K562 (cell line): Measurements from ENCODE around the gene JAKMIP1. TPM values are rescaled to one million over a fixed set of nuclear protein-coding genes. Genes with fewer than 3 reads are reported as not detected.

Experiments used
- ATAC-seq: fragments of 200-7000 bp; cut with Tn5 transposase; 3 replicates; pipeline ENCODE4 v1.9.1; 2020; ENCODE audit warnings: moderate library complexity
- BruUV-seq: library from RNA; stranded (reverse); fragments of 400-500 nt; replicated peaks from 2 replicates; lab custom pipeline; 2021; lab: Mats Ljungman, UMichigan
- CTCF ChIA-PET: fragments of 300-600 bp; formaldehyde crosslinking; extraction: SDS; loops from one replicate; lab custom pipeline; 2021; ENCODE audit warnings: low intra/inter-chr PET ratio; lab: Yijun Ruan, JAX
- POLR2A ChIA-PET: fragments of 300-600, 350-650 bp; sonication (Branson Sonifier 250); formaldehyde crosslinking; extraction: SDS; loops from one replicate; lab custom pipeline; 2021; ENCODE audit warnings: antibody characterized with exemption, inconsistent platforms; lab: Yijun Ruan, JAX
- DNase-seq, 4 experiments: peaks; one replicate each; pipeline versions ENCODE4 v3.0.0 to v3.0.0-alpha.2; 2011 to 2018; ENCODE audit warnings: low spot score in 3 of 4, mixed read lengths in 3 of 4; ENCODE audit errors: extremely low read depth in 1 of 4
- FAIRE-seq: peaks from 2 replicates; lab custom pipeline; 2011; peaks lifted over from hg19 to GRCh38; lab: Jason Lieb, UNC
- H2AFZ ChIP-seq: 2 replicates; pipeline ENCODE4 v1.6.0; 2011; ENCODE audit warnings: low read depth, low read length, control low read depth, inconsistent platforms
- H3K27ac ChIP-seq: fragments of 200-600 bp; 3 replicates; pipeline ENCODE4 v1.8.0; 2011; ENCODE audit warnings: low read depth, mild to moderate bottlenecking, control low read depth, inconsistent platforms, low read length, moderate library complexity, mixed read lengths; ENCODE audit errors: extremely low read depth
- H3K27me3 ChIP-seq, 2 experiments: fragments of 300-600 bp in 1 of 2; 2 replicates in 1 of 2; 3 replicates in 1 of 2; pipeline versions ENCODE4 v1.6.0 to v1.8.0; 2011; ENCODE audit warnings: inconsistent platforms in 2 of 2, low read length in 2 of 2, mild to moderate bottlenecking in 1 of 2, mixed read lengths in 1 of 2, moderate library complexity in 1 of 2; ENCODE audit not compliant: control insufficient read depth in 2 of 2, insufficient read depth in 2 of 2
- H3K36me3 ChIP-seq: fragments of 300-600 bp; 3 replicates; pipeline ENCODE4 v1.8.0; 2011; ENCODE audit warnings: mild to moderate bottlenecking, low read length, inconsistent platforms; ENCODE audit not compliant: control insufficient read depth, insufficient read depth
- H3K4me1 ChIP-seq, 2 experiments: fragments of 200-600 bp in 1 of 2; replicated peaks in 1 of 2; 2 replicates in 1 of 2; 3 replicates in 1 of 2; pipeline versions ENCODE4 v1.5.1 to v1.8.0; 2011; ENCODE audit warnings: inconsistent platforms in 2 of 2, low read length in 2 of 2, mild to moderate bottlenecking in 1 of 2, mixed read lengths in 1 of 2, moderate library complexity in 1 of 2; ENCODE audit not compliant: control insufficient read depth in 2 of 2, insufficient read depth in 2 of 2
- H3K4me2 ChIP-seq: 2 replicates; pipeline ENCODE4 v1.6.1; 2011; ENCODE audit warnings: low read length, control low read depth, inconsistent platforms, mixed read lengths; ENCODE audit not compliant: insufficient read depth
- H3K4me3 ChIP-seq: fragments of 200-600 bp; sonication (generic), shearing (Covaris generic); 2 replicates; pipeline ENCODE4 v1.5.1; 2016; ENCODE audit warnings: control low read depth, inconsistent platforms
- H3K79me2 ChIP-seq: fragments of 200-600 bp; 3 replicates; pipeline ENCODE4 v1.8.0; 2011; ENCODE audit warnings: low read length, inconsistent platforms; ENCODE audit not compliant: control insufficient read depth, insufficient read depth
- H3K9ac ChIP-seq, 2 experiments: 2 replicates each; pipeline versions ENCODE4 v1.6.0 to v1.6.1; 2011; ENCODE audit warnings: low read depth in 2 of 2, low read length in 2 of 2, control low read depth in 1 of 2, inconsistent platforms in 1 of 2, mild to moderate bottlenecking in 1 of 2, mixed read lengths in 1 of 2; ENCODE audit not compliant: insufficient read depth in 1 of 2
- H3K9me1 ChIP-seq: one replicate; pipeline ENCODE4 v1.6.0; 2011; ENCODE audit warnings: inconsistent platforms, mild to moderate bottlenecking, low read length, moderate library complexity; ENCODE audit not compliant: control insufficient read depth, insufficient read depth
- H3K9me3 ChIP-seq: replicated peaks from 2 replicates; pipeline ENCODE4 v1.5.1; 2011; ENCODE audit warnings: low read depth, low read length, inconsistent platforms; ENCODE audit not compliant: control insufficient read depth, insufficient read depth
- H4K20me1 ChIP-seq: replicated peaks from 2 replicates; pipeline ENCODE4 v1.6.1; 2011; ENCODE audit warnings: low read length, inconsistent platforms, mixed read lengths; ENCODE audit not compliant: control insufficient read depth, insufficient read depth
- ELF4 ChIP-seq: fragments of 450-650 bp; formaldehyde crosslinking; IDR thresholded peaks from 2 replicates; pipeline ENCODE4 v1.4.0; 2022; ENCODE audit warnings: missing genetic modification characterization
- FOSL1 ChIP-seq: fragments of 200-800 bp; sonication (Bioruptor generic); conservative IDR thresholded peaks from 2 replicates; pipeline ENCODE4 v1.6.1; 2016; ENCODE audit warnings: missing genetic modification characterization, missing compliant biosample characterization
- HNRNPLL ChIP-seq: fragments of 200-400 bp; formaldehyde crosslinking; IDR thresholded peaks from 2 replicates; pipeline ENCODE4 v1.6.1; 2017; ENCODE audit warnings: low read length, low read depth, mild to moderate bottlenecking; ENCODE audit not compliant: poor library complexity, severe bottlenecking
- HNRNPUL1 ChIP-seq: fragments of 200-400 bp; formaldehyde crosslinking; IDR thresholded peaks from 2 replicates; pipeline ENCODE4 v1.6.1; 2017; ENCODE audit warnings: low read length
- NR1H2 ChIP-seq: sonication (generic); formaldehyde crosslinking; IDR thresholded peaks from 2 replicates; pipeline ENCODE4 v1.4.0; 2020; ENCODE audit warnings: mild to moderate bottlenecking, missing genetic modification reagents
- PHTF2 ChIP-seq: fragments of 250-450 bp; sonication (Bioruptor Pico); IDR thresholded peaks from 2 replicates; pipeline ENCODE4 v1.5.0; 2021; ENCODE audit warnings: mild to moderate bottlenecking
- POLR2G ChIP-seq: fragments of 200-400 bp; formaldehyde crosslinking; IDR thresholded peaks from 2 replicates; pipeline ENCODE4 v1.6.1; 2017; ENCODE audit warnings: low read depth, mild to moderate bottlenecking, antibody characterized with exemption, low read length, moderate library complexity
- POLR2H ChIP-seq: IDR thresholded peaks from 2 replicates; pipeline ENCODE4 v1.6.1; 2016; ENCODE audit warnings: missing genetic modification characterization, low read depth, mild to moderate bottlenecking, control low read depth, missing compliant biosample characterization, moderate library complexity
- PPARD ChIP-seq: fragments of 250-450 bp; sonication (Bioruptor Pico); IDR thresholded peaks from 2 replicates; pipeline ENCODE4 v1.8.0; 2022; ENCODE audit warnings: inconsistent platforms, mild to moderate bottlenecking, moderate library complexity
- TFAP4 ChIP-seq: sonication (generic); formaldehyde crosslinking; IDR thresholded peaks from 2 replicates; pipeline ENCODE4 v1.8.0; 2022; ENCODE audit warnings: missing genetic modification reagents, mild to moderate bottlenecking, moderate library complexity, borderline replicate concordance
- THRB ChIP-seq: fragments of 450-650 bp; formaldehyde crosslinking; conservative IDR thresholded peaks from 2 replicates; pipeline ENCODE4 v1.4.0; 2022; ENCODE audit warnings: mild to moderate bottlenecking, missing genetic modification characterization
- ZBTB9 ChIP-seq: fragments of 450-650 bp; formaldehyde crosslinking; IDR thresholded peaks from 2 replicates; pipeline ENCODE4 v1.4.0; 2020; ENCODE audit warnings: mild to moderate bottlenecking, moderate library complexity
- WGBS: fragments of 100-300 bp; shearing (Covaris generic); methylation state at CpG from one replicate; pipeline ENCODE4 v1.1.6; 2016; ENCODE audit warnings: low coverage, mixed read lengths; ENCODE audit not compliant: insufficient coverage; ENCODE audit errors: missing lambda C conversion rate; 5-methylcytosine and 5-hydroxymethylcytosine counted together
- in situ Hi-C: fragments of 300-500 bp; cut with MboI; formaldehyde crosslinking; loops from 4 replicates; pipeline ENCODE4 v1.15.0; 2018; ENCODE audit warnings: inconsistent platforms, mixed read lengths
- intact Hi-C: fragments of 100-400 bp; cut with micrococcal nuclease; formaldehyde crosslinking; loops from 2 replicates; pipeline ENCODE4 v1.14.2; 2022
- polyA plus RNA-seq, 8 experiments: library from polyadenylated mRNA; depleted of rRNA in 4 of 8; stranded (reverse) in 5 of 8; unstranded in 3 of 8; fragments of >200 nt; fragmentation: Nextera tagmentation in 2 of 8; fragmentation: Illumina TruSeq in 1 of 8; extraction: Ambion mirVana in 2 of 8; extraction: Trizol in 1 of 8; gene quantifications; 2 replicates each; pipeline versions ENCODE4 v1.2.1 to v1.2.3, GENCODE V29; 2011 to 2014; ENCODE audit warnings: inconsistent platforms in 1 of 8, missing spikeins in 1 of 8
- total RNA-seq, 7 experiments: library from RNA; depleted of rRNA in 6 of 7; stranded (reverse); fragments of >200 nt in 6 of 7; fragmentation: Illumina TruSeq in 2 of 7; extraction: Trizol in 2 of 7; gene quantifications; 2 replicates each; pipeline versions ENCODE4 v1.2.1 to v1.2.3, GENCODE V29; 2011 to 2021; ENCODE audit warnings: low replicate concordance in 1 of 7

JAKMIP1 gene
- total and polyA plus RNA-seq, 9 of the 15 experiments (the other 6 are each of a cell fraction or from before 2014, with no cell fraction given), result not detected

DNA sequence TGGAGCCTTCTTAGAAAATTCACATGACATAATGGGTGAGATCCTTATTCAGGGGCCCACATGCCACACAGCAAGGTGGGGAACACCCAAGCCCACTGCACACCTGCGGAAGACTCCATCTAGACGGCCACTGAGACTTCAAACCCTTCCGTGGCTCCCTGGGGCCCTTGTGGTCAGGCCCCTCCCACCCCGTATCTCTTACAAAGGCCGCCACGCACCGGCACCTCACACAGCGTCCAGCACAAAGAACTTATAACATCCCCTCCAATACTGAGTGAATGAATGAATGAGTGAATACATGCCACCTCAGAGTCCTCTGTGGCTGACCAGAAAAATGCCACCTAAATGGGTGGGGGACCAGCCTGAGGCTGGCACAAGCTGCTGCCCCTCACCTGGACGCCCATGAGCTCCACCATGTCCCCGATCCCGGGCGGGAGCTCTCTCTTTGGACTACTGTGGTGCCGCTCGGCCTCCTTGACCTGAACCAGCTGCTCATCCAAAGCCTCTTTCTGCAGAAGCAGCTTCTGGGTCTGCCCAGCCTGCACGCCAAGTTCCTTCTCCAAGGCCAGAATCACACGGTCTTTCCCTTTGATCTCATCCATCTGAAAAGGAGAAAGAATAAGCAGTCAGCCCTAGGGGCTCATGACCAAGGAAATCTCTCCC, 115.2 kb downstream of the JAKMIP1 start:
- Histone ChIP-seq H3K36me3 (no peaks in the 10 kb centered on the region), H3K4me2 (no peak overlapping the region), H3K9me3 (no peaks in the 10 kb centered on the region), H3K27me3 (peaks cover 0 to 11% of the 10 kb centered on the region in 2 experiments; a peak in 2 of 5 replicates), H3K9ac (no peak overlapping the region), H3K4me1 (no peaks in the 10 kb centered on the region), H2AFZ (no peak overlapping the region), H3K9me1 (no peaks in the 10 kb centered on the region), H3K27ac (no peak overlapping the region), H3K79me2 (no peaks in the 10 kb centered on the region), H4K20me1 (no peaks in the 10 kb centered on the region), H3K4me3 (no peak overlapping the region)
- no peak for TF ChIP-seq ELF4
- TF ChIP-seq PPARD (CRISPR knock-in tag), result no peak
- TF ChIP-seq TFAP4 (CRISPR knock-in tag), result no peak
- ATAC-seq, result no peak
- intact Hi-C loops (no loop called here), in situ Hi-C loops (no loop called here)
- ChIA-PET CTCF (no interaction called here), POLR2A (no interaction called here)
- BruUV-seq, result no TSS peak
- DNase-seq, result no peak
- 2% methylated on average over 13 of the region's 16 CpGs for WGBS
- no peak for FAIRE-seq

DNA sequence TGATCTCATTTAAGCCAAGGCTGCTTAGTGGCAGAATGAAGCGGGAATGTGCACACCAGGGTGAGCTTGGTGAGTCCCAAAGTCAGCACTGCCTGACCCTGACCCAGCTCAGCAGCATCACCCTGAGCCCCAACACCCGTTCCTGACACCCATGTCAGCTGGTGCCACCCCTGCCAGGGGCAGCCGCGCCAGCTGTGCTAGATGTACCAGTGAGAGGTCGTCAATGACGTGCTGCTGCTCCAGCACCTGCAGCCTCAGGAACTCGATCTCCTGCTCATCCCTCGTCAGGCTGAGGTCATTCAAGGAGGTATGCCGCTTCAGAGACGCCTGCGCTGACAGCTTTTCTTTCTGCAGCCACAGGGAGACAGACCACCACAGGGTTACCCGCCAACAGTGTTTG, 120.4 kb downstream of the JAKMIP1 start:
- Histone ChIP-seq H3K27ac (no peak overlapping the region), H3K4me1 (no peaks in the 10 kb centered on the region), H3K4me2 (no peak overlapping the region), H3K9me1 (no peaks in the 10 kb centered on the region), H2AFZ (no peak overlapping the region), H4K20me1 (no peaks in the 10 kb centered on the region; the same call in 1 of the 2 replicates), H3K27me3 (peaks cover 0 to 15% of the 10 kb centered on the region in 2 experiments; a peak in 2 of 5 replicates), H3K79me2 (no peaks in the 10 kb centered on the region), H3K36me3 (no peaks in the 10 kb centered on the region), H3K9ac (no peak overlapping the region), H3K4me3 (no peak overlapping the region), H3K9me3 (no peaks in the 10 kb centered on the region)
- in situ Hi-C loops, result no loop called here
- no TSS peak for BruUV-seq
- DNase-seq, result no peak
- ChIA-PET CTCF (no interaction called here), POLR2A (interaction anchor here (0.7 kb wide), 2 partner anchors 33 to 171 kb away, joined by 3 read pairs; no protein-coding TSS in a partner anchor)
- intact Hi-C loops, result no loop called here
- under 1% methylated on average over 12 of the region's 12 CpGs for WGBS
- ATAC-seq, result no peak
- no peak for FAIRE-seq
- no peak for TF ChIP-seq FOSL1 (tag)
- no peak for TF ChIP-seq POLR2H (tag)
- TF ChIP-seq POLR2G, result no peak
- no peak for TF ChIP-seq PHTF2 (CRISPR knock-in tag)
- no peak for TF ChIP-seq ZBTB9 (CRISPR knock-in tag)
- no peak for TF ChIP-seq HNRNPUL1
- TF ChIP-seq NR1H2 (CRISPR knock-in tag), result no peak
- TF ChIP-seq THRB, result no peak
- no peak for TF ChIP-seq HNRNPLL
